ENCODE data around the gene ATRN.

Gene ATRN

GRCh38 chr20:3696745-3697587 is 226.1 kb downstream of the ATRN start:
- Histone ChIP-seq H3K27me3 (ENCODE audit: low read depth) (no peaks in the 10 kb centered on the region), H3K4me3 (no peak overlapping the region), H3K4me1 (no peaks in the 10 kb centered on the region), H3K36me3 (replicated peaks) (no peaks in the 10 kb centered on the region), H3K9me3 (no peaks in the 10 kb centered on the region; the same call in 1 of the 2 replicates)
- no peak for DNase-seq (ENCODE audit: low spot score in 2 of 2)
- in situ Hi-C loops (cut with MboI; ENCODE audit: low sequenced_read_pairs), result no loop called here

GRCh38 chr20:3697588-3698305 is 226.9 kb downstream of the ATRN start:
- H3K36me3 ChIP-seq (replicated peaks), result no peaks in the 10 kb centered on the region
- H3K27me3 ChIP-seq (ENCODE audit: low read depth), result no peaks in the 10 kb centered on the region
- no peaks in the 10 kb centered on the region; the same call in 1 of the 2 replicates for H3K9me3 ChIP-seq
- no peak for DNase-seq (ENCODE audit: low spot score in 2 of 2)
- no peak overlapping the region for H3K4me3 ChIP-seq
- H3K4me1 ChIP-seq, result no peaks in the 10 kb centered on the region
- in situ Hi-C loops (cut with MboI; ENCODE audit: low sequenced_read_pairs), result no loop called here

GRCh38 chr20:3698591-3699001 is 227.8 kb downstream of the ATRN start:
- Histone ChIP-seq H3K4me1 (no peaks in the 10 kb centered on the region), H3K4me3 (no peak overlapping the region), H3K9me3 (no peaks in the 10 kb centered on the region; the same call in 1 of the 2 replicates), H3K27me3 (ENCODE audit: low read depth) (no peaks in the 10 kb centered on the region), H3K36me3 (replicated peaks) (no peaks in the 10 kb centered on the region)
- in situ Hi-C loops (cut with MboI; ENCODE audit: low sequenced_read_pairs), result no loop called here
- no peak for DNase-seq (ENCODE audit: low spot score in 2 of 2)

- no peak for DNase-seq (ENCODE audit: low spot score in 2 of 2)
- no peaks in the 10 kb centered on the region for H3K4me1 ChIP-seq
- no peaks in the 10 kb centered on the region for H3K27me3 ChIP-seq (ENCODE audit: low read depth)
- no peak overlapping the region for H3K4me3 ChIP-seq
- no peaks in the 10 kb centered on the region for H3K36me3 ChIP-seq (replicated peaks)
- in situ Hi-C loops (cut with MboI; ENCODE audit: low sequenced_read_pairs), result no loop called here
- no peaks in the 10 kb centered on the region; the same call in 1 of the 2 replicates for H3K9me3 ChIP-seq
Measured at GRCh38 chr20:3699037-3699436, 228.2 kb downstream of the ATRN start.

All from HAP-1 (cell line).